Measurements from ENCODE around the gene IGSF21.

IGSF21 gene

DNA sequence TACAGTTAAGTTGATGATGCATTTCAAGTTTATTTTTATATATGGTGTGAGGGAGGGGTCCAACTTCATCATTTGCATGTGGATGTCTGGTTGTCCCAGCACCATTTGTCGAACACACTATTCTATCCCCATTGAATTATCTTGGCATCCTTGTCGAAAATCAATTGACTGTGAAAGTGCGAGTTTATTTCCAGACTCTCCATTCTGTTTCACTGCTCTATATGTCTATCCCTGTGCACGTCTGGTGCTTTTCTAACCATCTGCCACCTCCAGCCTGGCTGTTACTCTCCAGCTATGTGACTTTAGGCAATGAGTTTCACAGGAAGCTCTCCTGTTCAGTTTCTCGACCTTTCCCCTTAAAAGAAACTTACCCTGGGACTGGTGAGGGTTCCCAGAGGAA, 236.0 kb downstream of the IGSF21 start:
- Histone ChIP-seq H3K27ac (ENCODE audit: low read depth, low read length) (no peak overlapping the region), H3K9me2 (replicated peaks; ENCODE audit: control insufficient read depth, low read length) (no peaks in the 10 kb centered on the region), H4K20me1 (ENCODE audit: control insufficient read depth, insufficient read depth, low read depth, low read length) (no peaks in the 10 kb centered on the region), H3K4me3 (ENCODE audit: low read length) (no peak overlapping the region), H3K36me3 (ENCODE audit: control insufficient read depth, low read length) (no peaks in the 10 kb centered on the region), H3F3A (ENCODE audit: control insufficient read depth, insufficient read depth) (no peaks in the 10 kb centered on the region), H3K79me2 (ENCODE audit: control insufficient read depth, low read length) (no peaks in the 10 kb centered on the region), H3K4me2 (ENCODE audit: low read length) (no peak overlapping the region), H3K9me3 (ENCODE audit: control insufficient read depth, insufficient read depth, low read length) (no peaks in the 10 kb centered on the region), H3K4me1 (ENCODE audit: control insufficient read depth, low read length) (no peaks in the 10 kb centered on the region), H3K27me3 (ENCODE audit: control insufficient read depth, low read length) (0 out of 2 replicates have a peak, but pooled peaks cover under 1% of the 10 kb centered on the region)
- TF ChIP-seq, protein P1, sequence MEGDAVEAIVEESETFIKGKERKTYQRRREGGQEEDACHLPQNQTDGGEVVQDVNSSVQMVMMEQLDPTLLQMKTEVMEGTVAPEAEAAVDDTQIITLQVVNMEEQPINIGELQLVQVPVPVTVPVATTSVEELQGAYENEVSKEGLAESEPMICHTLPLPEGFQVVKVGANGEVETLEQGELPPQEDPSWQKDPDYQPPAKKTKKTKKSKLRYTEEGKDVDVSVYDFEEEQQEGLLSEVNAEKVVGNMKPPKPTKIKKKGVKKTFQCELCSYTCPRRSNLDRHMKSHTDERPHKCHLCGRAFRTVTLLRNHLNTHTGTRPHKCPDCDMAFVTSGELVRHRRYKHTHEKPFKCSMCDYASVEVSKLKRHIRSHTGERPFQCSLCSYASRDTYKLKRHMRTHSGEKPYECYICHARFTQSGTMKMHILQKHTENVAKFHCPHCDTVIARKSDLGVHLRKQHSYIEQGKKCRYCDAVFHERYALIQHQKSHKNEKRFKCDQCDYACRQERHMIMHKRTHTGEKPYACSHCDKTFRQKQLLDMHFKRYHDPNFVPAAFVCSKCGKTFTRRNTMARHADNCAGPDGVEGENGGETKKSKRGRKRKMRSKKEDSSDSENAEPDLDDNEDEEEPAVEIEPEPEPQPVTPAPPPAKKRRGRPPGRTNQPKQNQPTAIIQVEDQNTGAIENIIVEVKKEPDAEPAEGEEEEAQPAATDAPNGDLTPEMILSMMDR (IDR thresholded peaks at IDR 0.05; ENCODE audit: low read depth, low read length, poor library complexity, severe bottlenecking): no peak
- no peak for TF ChIP-seq EZH2phosphoT487 (IDR thresholded peaks at IDR 0.05; ENCODE audit: borderline replicate concordance, low read length)

- TF ChIP-seq, protein P1 (IDR thresholded peaks at IDR 0.05; ENCODE audit: low read depth, low read length, poor library complexity, severe bottlenecking): no peak
- TF ChIP-seq EZH2phosphoT487 (IDR thresholded peaks at IDR 0.05; ENCODE audit: borderline replicate concordance, low read length): no peak
- Histone ChIP-seq H3K4me2 (ENCODE audit: low read length) (no peak overlapping the region), H3K4me3 (ENCODE audit: low read length) (no peak overlapping the region), H3K4me1 (ENCODE audit: control insufficient read depth, low read length) (no peaks in the 10 kb centered on the region), H3K79me2 (ENCODE audit: control insufficient read depth, low read length) (no peaks in the 10 kb centered on the region), H3F3A (ENCODE audit: control insufficient read depth, insufficient read depth) (no peaks in the 10 kb centered on the region), H3K36me3 (ENCODE audit: control insufficient read depth, low read length) (no peaks in the 10 kb centered on the region), H3K9me2 (replicated peaks; ENCODE audit: control insufficient read depth, low read length) (no peaks in the 10 kb centered on the region), H4K20me1 (ENCODE audit: control insufficient read depth, insufficient read depth, low read depth, low read length) (no peaks in the 10 kb centered on the region), H3K27me3 (ENCODE audit: control insufficient read depth, low read length) (0 out of 2 replicates have a peak, but pooled peaks cover 2% of the 10 kb centered on the region), H3K27ac (ENCODE audit: low read depth, low read length) (no peak overlapping the region), H3K9me3 (ENCODE audit: control insufficient read depth, insufficient read depth, low read length) (no peaks in the 10 kb centered on the region)
Observed at GRCh38 chr1:18344755-18345154, 237.2 kb downstream of the IGSF21 start.

DNA sequence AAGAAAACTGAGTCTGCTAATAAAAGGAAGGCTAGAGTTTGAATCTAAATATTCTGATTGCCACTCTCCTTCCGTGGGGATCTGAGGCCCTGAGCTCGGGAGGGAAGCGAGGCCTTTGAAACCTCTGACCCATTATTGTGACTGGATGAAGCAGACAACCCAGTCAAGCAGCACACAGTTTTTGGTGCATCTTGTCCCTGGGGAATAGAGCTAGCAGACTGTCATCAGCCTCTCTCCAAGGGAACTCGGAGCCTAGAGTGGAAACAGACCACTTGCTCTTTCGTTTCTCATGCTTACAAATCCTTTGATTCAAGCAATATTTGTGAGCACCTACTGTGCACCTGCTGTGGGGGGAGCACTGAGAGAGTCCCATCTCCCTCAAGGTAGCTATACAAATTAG, 240.0 kb downstream of the IGSF21 start:
- H4K20me1 ChIP-seq (ENCODE audit: control insufficient read depth, insufficient read depth, low read depth, low read length): no peaks in the 10 kb centered on the region
- no peak overlapping the region for H3K4me3 ChIP-seq (ENCODE audit: low read length)
- H3K36me3 ChIP-seq (ENCODE audit: control insufficient read depth, low read length): no peaks in the 10 kb centered on the region
- no peaks in the 10 kb centered on the region for H3K4me1 ChIP-seq (ENCODE audit: control insufficient read depth, low read length)
- no peaks in the 10 kb centered on the region for H3K79me2 ChIP-seq (ENCODE audit: control insufficient read depth, low read length)
- no peaks in the 10 kb centered on the region for H3K9me2 ChIP-seq (replicated peaks; ENCODE audit: control insufficient read depth, low read length)
- H3F3A ChIP-seq (ENCODE audit: control insufficient read depth, insufficient read depth): no peaks in the 10 kb centered on the region
- TF ChIP-seq EZH2phosphoT487 (IDR thresholded peaks at IDR 0.05; ENCODE audit: borderline replicate concordance, low read length): no peak
- TF ChIP-seq, protein P1 (IDR thresholded peaks at IDR 0.05; ENCODE audit: low read depth, low read length, poor library complexity, severe bottlenecking): no peak
- H3K4me2 ChIP-seq (ENCODE audit: low read length): no peak overlapping the region
- 0 out of 2 replicates have a peak, but pooled peaks cover 2% of the 10 kb centered on the region for H3K27me3 ChIP-seq (ENCODE audit: control insufficient read depth, low read length)
- no peak overlapping the region for H3K27ac ChIP-seq (ENCODE audit: low read depth, low read length)
- H3K9me3 ChIP-seq (ENCODE audit: control insufficient read depth, insufficient read depth, low read length): no peaks in the 10 kb centered on the region
